Fibroblast of the aortic adventitia (primary cell): ENCODE results near the gene GDI1. TPM values are rescaled to one million over a fixed set of nuclear protein-coding genes. Genes with fewer than 3 reads are reported as not detected.

ENCODE experiments used
- DNase-seq: peaks from one replicate; pipeline ENCODE4 v3.0.0-alpha.2; 2010; ENCODE audit warnings: low read depth
- H3K4me3 ChIP-seq: 2 replicates; pipeline ENCODE4 v1.5.1; 2011; ENCODE audit warnings: low read depth, mild to moderate bottlenecking, control low read depth, low read length, moderate library complexity
- total RNA-seq: library from RNA; depleted of rRNA; stranded (reverse); fragments of >200 nt; gene quantifications from 2 replicates; pipeline ENCODE4 v1.2.3, GENCODE V29; 2012; ENCODE audit warnings: low replicate concordance
- TF ChIP-seq, protein P1 (sequence below): IDR thresholded peaks from 2 replicates; pipeline ENCODE4 v1.5.1; 2011; ENCODE audit warnings: mild to moderate bottlenecking, low read length, control low read depth, inconsistent platforms; ENCODE audit not compliant: insufficient read depth

Gene GDI1
- total RNA-seq, 1 donor = 115 TPM

DNA sequence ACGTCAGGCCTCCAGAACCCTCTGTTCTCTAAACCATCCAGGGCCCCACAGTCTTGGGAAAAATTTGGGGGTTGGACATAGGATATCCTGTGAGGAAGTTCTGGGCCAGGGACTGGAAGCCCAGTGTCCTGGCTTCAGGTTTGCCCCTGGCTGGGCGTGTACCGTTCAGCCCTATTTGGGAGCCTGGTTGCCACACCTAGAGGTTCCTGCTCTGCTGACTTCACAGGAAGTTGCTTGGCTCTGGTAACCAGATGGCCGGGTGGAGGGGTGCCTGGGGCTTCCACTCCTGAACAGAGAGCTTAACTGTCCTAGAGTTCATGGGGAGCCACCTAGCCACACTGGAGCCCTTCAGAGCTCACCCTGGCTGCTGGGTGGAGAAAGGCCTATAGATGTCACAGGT is 24.5 kb upstream of the GDI1 start:
- peak overlapping the region; percentile 69 for H3K4me3 ChIP-seq
- TF ChIP-seq, protein P1, sequence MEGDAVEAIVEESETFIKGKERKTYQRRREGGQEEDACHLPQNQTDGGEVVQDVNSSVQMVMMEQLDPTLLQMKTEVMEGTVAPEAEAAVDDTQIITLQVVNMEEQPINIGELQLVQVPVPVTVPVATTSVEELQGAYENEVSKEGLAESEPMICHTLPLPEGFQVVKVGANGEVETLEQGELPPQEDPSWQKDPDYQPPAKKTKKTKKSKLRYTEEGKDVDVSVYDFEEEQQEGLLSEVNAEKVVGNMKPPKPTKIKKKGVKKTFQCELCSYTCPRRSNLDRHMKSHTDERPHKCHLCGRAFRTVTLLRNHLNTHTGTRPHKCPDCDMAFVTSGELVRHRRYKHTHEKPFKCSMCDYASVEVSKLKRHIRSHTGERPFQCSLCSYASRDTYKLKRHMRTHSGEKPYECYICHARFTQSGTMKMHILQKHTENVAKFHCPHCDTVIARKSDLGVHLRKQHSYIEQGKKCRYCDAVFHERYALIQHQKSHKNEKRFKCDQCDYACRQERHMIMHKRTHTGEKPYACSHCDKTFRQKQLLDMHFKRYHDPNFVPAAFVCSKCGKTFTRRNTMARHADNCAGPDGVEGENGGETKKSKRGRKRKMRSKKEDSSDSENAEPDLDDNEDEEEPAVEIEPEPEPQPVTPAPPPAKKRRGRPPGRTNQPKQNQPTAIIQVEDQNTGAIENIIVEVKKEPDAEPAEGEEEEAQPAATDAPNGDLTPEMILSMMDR = no peak
- DNase-seq = no peak

DNA sequence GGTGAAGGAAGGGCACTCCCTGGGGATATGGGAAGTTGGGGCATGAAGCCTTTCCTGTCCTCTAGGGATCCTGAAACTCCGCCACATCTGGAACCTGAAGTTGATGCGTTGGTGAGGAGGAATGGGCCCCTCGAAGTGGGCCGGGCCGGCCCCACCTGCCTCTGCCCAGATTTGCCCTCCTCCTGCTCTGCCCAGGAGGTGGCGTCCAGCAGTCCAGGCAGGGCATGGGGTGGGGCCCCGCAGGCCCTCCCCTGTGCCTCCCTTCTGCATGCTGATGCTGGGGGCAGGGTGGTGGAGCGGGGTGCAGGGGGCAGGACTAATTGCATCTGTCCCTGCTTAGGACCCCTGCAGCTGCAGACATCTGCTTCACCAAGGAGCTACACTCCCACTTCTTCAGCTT is 23.8 kb upstream of the GDI1 start:
- no peak overlapping the region for H3K4me3 ChIP-seq
- DNase-seq = no peak
- TF ChIP-seq, protein P1 = no peak

DNA sequence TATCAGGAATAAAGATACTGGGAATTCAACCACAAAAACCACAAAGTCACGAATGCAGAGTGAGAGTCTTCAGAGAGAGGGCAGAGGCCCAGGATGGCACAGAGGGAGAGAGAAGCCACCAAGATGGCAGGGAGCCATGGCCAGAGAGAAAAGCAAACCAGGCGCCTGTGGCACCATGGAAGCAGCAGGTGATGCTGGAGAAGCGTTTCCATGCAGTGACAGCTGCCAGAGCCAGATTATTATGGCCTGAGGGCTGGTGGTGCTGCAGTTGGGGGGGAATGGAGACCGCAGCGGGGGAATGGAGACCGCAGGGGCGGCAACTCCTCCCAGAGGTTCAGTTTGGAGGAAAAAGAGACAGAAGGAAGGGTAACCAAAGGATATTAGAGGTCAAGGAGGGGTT is 19.8 kb upstream of the GDI1 start:
- TF ChIP-seq, protein P1 = no peak
- no peak for DNase-seq
- no peak overlapping the region for H3K4me3 ChIP-seq

DNA sequence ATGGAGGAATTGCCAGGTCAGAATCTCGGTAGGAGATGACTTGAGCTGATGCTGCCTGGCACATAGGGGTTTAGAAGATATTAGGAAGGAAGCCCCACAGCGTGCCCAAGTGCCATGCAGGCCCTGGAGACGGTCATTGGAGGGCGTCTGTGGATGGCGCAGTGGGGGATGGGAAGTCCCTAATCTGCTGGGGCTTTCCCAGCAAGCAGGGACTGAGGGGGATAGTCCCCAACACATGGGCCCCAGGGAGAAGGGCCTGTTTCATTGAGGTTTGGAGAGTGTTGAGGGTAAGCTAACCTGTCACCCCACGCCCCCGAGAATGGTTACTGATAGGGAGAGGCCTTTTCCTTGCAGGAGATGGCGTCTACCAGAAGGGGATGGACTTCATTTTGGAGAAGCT is 17.8 kb upstream of the GDI1 start:
- no peak for DNase-seq
- no peak overlapping the region for H3K4me3 ChIP-seq
- TF ChIP-seq, protein P1 = no peak

DNA sequence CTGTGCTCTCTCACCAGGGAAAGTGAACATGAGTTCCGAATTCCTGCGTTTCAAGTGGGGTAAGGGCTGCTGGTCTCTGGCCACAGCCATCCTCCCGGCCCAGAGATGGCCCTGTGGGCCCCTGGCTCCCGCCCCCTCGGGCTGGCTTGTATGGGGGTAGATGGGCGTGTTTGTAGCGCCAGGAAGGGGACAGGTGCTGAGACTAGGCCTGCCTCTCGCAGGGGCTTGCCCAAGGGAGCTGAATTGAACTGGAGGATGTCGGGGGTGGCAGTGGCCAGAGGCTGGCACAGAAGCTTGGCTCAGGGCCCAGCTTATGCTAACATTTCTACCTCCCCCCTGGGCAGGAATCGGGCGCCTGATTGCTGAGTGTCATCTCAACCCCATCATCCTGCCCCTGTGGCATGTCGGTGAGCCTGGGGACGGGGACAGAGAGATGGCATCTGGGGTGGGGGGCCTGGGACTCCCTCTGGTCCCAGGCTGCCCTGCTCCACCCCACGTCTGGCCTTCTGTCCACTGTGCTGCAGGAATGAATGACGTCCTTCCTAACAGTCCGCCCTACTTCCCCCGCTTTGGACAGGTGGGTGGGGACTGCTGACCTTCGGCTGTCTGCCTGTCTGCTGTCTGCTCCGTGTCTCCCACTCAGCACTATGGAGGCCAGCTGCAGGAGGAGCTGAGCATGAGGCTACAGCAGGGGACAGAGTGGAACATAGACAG is 17.1 kb upstream of the GDI1 start:
- H3K4me3 ChIP-seq = no peak overlapping the region
- TF ChIP-seq, protein P1 = no peak
- no peak for DNase-seq

DNA sequence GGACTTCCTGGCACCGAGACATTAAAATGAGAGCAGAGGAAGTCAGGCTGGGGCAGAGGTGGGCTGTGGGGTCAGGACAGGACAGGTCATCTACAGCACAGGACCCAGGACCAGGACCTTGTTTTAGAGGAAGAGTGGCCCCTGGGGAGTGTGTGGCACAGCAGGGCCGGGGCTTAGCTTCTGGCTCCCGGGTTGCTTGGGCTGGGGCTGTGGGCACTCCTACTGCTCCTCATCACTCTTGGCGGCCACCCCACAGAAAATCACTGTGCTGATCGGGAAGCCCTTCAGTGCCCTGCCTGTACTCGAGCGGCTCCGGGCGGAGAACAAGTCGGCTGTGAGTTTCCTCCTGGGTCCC is 16.6 kb upstream of the GDI1 start:
- no peak for DNase-seq
- no peak overlapping the region for H3K4me3 ChIP-seq
- TF ChIP-seq, protein P1 = no peak
